Measurements from ENCODE around the gene EGFLAM. TPM values are rescaled to one million over a fixed set of nuclear protein-coding genes. Genes with fewer than 3 reads are reported as not detected.

EGFLAM gene
- total RNA-seq, 4 donors from 2014 or later: 3.5 to 6.7 (median 6.3) TPM

- H3K4me1 ChIP-seq: no peaks in the 10 kb centered on the region
- intact Hi-C loops (cut with DNase I): no loop called here
- H3K9me3 ChIP-seq: no peaks in the 10 kb centered on the region
- H3K36me3 ChIP-seq: no peaks in the 10 kb centered on the region
- WGBS, 2 donors: 59 to 60% methylated on average over 5 of the region's 5 CpGs
- no peak overlapping the region for H3K27ac ChIP-seq
- DNase-seq: no peak
- H3K4me3 ChIP-seq (replicated peaks in 1 of 3): no peak overlapping the region
- TF ChIP-seq POLR2A (IDR thresholded peaks at IDR 0.05) (no peak), CTCF (IDR thresholded peaks at IDR 0.05) (no peak)
- no peaks in the 10 kb centered on the region for H3K27me3 ChIP-seq
These were observed 16.7 kb upstream of the EGFLAM start for GRCh38 chr5:38241655-38242054.

- no peak overlapping the region for H3K27ac ChIP-seq
- H3K27me3 ChIP-seq: no peaks in the 10 kb centered on the region
- no peaks in the 10 kb centered on the region for H3K4me1 ChIP-seq
- TF ChIP-seq POLR2A (IDR thresholded peaks at IDR 0.05) (no peak), CTCF (IDR thresholded peaks at IDR 0.05) (no peak)
- WGBS, 2 donors: 93 to 95% methylated on average over 6 of the region's 6 CpGs
- no peaks in the 10 kb centered on the region for H3K36me3 ChIP-seq
- intact Hi-C loops (cut with DNase I): no loop called here
- H3K4me3 ChIP-seq (replicated peaks in 1 of 3): no peak overlapping the region
- no peaks in the 10 kb centered on the region for H3K9me3 ChIP-seq
- no peak for DNase-seq
These were observed 13.1 kb upstream of the EGFLAM start for GRCh38 chr5:38245307-38245706.

GRCh38 chr5:38249301-38249700 lies 9.1 kb upstream of the EGFLAM start:
- Histone ChIP-seq H3K4me1 (no peaks in the 10 kb centered on the region), H3K27me3 (no peaks in the 10 kb centered on the region), H3K9me3 (no peaks in the 10 kb centered on the region), H3K36me3 (no peaks in the 10 kb centered on the region), H3K4me3 (replicated peaks in 1 of 3) (no peak overlapping the region), H3K27ac (no peak overlapping the region)
- WGBS, 2 donors: 26 to 62% methylated on average over 1 of the region's 1 CpG
- TF ChIP-seq POLR2A (IDR thresholded peaks at IDR 0.05) (no peak), CTCF (IDR thresholded peaks at IDR 0.05) (no peak)
- intact Hi-C loops (cut with DNase I): no loop called here
- no peak for DNase-seq

GRCh38 chr5:38249812-38250211 lies 8.5 kb upstream of the EGFLAM start:
- WGBS, 2 donors: 72 to 80% methylated on average over 2 of the region's 2 CpGs
- intact Hi-C loops (cut with DNase I): no loop called here

More at GRCh38 chr5:38249812-38250211, 8.5 kb upstream of the EGFLAM start:
- no peak overlapping the region for H3K27ac ChIP-seq
- H3K4me1 ChIP-seq: no peaks in the 10 kb centered on the region
- TF ChIP-seq CTCF (IDR thresholded peaks at IDR 0.05): no peak
- H3K27me3 ChIP-seq: no peaks in the 10 kb centered on the region
- no peaks in the 10 kb centered on the region for H3K9me3 ChIP-seq
- no peak overlapping the region for H3K4me3 ChIP-seq (replicated peaks in 1 of 3)
- DNase-seq: no peak
- no peaks in the 10 kb centered on the region for H3K36me3 ChIP-seq
